Activated CD4-positive, alpha-beta T cell treated with anti-CD3 and anti-CD28 coated beads, Interleukin-2, Interleukin-6, amounts not matched to agents 100 ng/mL and 50 ng/mL, durations not matched to agents 16 hours and 8 hours (primary cell): ENCODE data around the gene SRM.
"Not testable (repeated sequence)": the region's sequence is repeated elsewhere in the genome, so short reads cannot be mapped to it uniquely, and the experiment has no call there.

Experiments
- DNase-seq: peaks from one replicate; pipeline ENCODE4 v3.0.0-alpha.2; 2020

Gene SRM

GRCh38 chr1:11044086-11044848 lies 15.6 kb downstream of the SRM start:
- no peak for DNase-seq

GRCh38 chr1:11042995-11043874 lies 16.6 kb downstream of the SRM start:
- DNase-seq: no peak

DNA sequence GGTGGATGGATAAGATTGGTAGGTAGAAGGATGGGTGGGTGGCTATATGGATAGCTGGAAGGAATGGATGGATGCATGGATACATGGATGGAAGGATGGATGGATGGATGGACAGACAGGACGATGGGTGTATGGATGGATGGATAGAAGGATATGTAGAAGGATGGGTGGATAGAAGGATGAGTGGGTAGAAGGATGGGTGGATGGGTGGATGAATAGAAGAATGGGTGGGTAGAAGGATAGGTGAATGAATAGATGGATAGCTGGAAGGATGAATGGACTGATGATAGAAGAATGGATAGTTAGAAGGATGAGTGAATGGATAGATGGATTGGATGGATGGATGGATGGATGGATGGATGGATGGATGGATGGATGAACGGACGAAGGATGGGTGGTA lies 17.8 kb downstream of the SRM start:
- no peak for DNase-seq

DNA sequence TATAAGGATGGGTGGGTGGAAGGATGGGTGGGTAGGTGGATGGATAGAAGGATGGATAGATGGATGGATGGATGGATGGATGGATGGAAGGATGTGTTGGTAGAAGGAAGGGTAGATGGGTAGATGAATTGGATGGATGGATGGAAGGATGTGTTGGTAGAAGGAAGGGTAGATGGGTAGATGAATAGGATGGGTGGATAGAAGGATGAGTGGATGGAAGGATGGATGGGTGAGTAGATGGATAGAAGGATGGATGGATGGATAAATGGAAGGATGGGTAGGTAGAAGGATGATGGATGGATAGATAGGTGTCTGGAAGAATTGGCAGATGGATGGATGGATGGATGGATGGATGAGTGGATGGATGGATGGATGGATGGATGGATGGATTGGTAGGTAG lies 18.8 kb downstream of the SRM start:
- no peak for DNase-seq

DNA sequence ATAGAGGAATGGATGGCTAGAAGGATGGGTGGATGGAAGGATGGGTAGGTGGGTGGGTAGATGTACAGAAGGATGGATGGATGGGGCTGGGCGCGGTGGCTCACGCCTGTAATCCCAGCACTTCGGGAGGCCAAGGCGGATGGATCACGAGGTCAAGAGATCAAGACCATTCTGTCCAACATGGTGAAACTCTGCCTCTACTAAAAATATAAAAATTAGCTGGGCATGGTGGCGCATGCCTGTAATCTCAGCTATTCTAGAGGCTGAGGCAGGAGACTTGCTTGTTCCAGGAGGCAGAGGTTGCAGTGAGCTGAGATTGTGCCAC lies 19.8 kb downstream of the SRM start:
- DNase-seq: not testable (repeated sequence)

GRCh38 chr1:11039351-11040104 lies 20.3 kb downstream of the SRM start:
- DNase-seq: no peak

GRCh38 chr1:11037740-11038182 lies 22.1 kb downstream of the SRM start:
- DNase-seq: peak; percentile 93

DNA sequence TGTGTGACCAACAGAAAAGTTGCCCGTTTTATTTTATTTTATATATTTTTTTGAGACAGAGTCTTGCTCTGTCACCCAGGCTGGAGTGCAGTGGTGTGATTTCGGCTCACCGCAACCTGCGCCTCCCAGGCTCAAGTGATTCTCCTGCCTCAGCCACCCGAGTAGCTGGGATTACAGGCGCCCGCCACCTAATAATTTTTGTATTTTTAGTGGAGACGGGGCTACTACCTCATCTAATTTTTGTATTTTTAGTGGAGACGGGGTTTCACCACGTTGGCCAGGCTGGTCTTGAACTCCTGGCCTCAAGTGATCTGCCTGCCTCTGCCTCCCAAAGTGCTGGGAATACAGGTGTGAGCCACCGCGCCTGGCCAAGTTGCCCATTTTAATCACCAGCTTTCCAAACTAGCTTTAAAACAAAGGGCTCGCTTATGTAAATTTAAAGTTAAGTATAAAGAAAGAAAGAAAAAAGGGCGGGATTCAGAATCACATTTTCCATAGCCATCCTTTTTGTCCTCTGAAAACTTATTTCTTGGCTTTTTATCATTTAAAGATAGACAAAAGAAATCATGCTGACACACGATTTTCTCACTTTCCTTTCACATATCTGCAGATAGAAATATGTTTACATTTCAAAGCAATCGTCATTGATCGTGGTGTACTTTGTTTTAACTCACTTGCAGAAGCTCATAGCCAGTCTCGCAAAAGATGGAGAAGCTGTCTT lies 22.6 kb downstream of the SRM start:
- not testable (repeated sequence) for DNase-seq

DNA sequence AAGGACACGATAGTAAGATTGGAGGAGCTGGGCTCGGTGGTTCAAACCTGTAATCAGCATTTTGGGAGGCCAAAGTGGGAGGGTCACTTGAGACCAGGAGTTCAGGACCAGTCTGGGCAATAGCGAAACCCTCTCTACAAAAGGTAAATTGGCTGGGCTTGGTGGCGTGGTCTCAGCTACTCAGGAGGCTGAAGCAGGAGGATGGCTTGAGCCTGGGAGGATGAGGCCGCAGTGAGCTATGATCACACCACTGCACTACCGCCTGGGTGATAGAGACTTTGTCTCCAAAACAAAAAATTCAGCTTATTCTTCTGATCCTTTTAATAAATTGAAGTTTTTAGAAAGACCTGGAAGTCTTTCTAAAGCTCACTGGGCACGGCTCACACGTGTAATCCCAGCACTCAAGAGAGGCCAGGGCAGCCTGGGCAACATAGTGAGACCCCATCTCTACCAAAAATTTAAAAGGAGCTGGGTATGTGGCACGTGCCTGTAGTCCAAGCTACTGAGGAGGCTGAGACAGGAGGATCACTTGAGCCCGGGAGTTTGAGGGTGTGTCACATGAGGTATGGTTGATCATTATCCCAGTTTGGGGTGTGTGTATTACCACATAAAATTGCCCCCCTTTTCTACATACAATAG lies 28.1 kb downstream of the SRM start:
- no peak for DNase-seq

GRCh38 chr1:11030865-11031264 lies 29.0 kb downstream of the SRM start:
- DNase-seq: no peak

DNA sequence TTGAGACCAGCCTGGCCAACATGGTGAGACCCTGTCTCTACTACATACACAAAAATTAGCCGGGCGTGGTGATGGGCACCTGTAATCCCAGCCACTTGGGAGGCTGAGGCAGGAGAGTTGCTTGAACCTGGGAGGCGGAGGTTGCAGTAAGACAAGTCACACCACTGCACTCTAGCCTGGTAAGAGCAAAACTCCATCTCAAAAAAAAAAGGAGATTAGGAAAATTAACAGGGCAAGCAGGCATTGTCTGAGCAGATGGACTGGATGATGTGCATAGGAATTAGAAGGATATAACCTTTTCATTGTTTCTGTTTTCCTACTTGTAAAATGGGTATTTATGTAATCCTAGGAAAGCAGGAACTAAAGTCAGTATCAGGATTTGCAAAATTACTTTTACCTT lies 31.8 kb downstream of the SRM start:
- no peak for DNase-seq

GRCh38 chr1:11027316-11027715 lies 32.5 kb downstream of the SRM start:
- no peak for DNase-seq

DNA sequence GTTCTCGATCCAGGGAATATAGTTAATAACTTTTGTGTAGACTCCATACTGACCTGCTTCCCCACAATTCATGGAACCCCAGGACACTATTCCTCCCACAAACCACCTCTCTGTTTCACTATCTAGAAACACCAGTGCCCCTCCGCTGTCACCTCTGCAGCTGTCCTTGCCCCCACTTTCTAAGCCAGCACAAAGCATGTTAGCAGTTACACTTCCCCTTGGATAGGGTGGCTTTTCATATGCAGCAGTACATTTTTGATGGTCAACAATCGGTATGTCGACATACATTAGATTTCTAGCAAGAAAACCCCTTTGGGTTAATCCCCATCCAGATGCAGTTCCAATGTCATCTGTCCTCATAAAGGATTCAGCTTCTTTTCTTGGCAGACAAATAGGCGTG lies 32.9 kb downstream of the SRM start:
- no peak for DNase-seq

GRCh38 chr1:11026052-11026451 lies 33.8 kb downstream of the SRM start:
- DNase-seq: no peak

- no peak for DNase-seq
These were observed 34.2 kb downstream of the SRM start for GRCh38 chr1:11025618-11026017.

GRCh38 chr1:11024874-11025203 lies 35.0 kb downstream of the SRM start:
- DNase-seq: no peak

GRCh38 chr1:11024154-11024873 lies 35.5 kb downstream of the SRM start:
- no peak for DNase-seq

GRCh38 chr1:11023201-11023600 lies 36.6 kb downstream of the SRM start:
- DNase-seq: no peak

GRCh38 chr1:11019971-11020370 lies 39.8 kb downstream of the SRM start:
- DNase-seq: no peak

- not testable (repeated sequence) for DNase-seq
These were observed 40.5 kb downstream of the SRM start for GRCh38 chr1:11019358-11019757.

DNA sequence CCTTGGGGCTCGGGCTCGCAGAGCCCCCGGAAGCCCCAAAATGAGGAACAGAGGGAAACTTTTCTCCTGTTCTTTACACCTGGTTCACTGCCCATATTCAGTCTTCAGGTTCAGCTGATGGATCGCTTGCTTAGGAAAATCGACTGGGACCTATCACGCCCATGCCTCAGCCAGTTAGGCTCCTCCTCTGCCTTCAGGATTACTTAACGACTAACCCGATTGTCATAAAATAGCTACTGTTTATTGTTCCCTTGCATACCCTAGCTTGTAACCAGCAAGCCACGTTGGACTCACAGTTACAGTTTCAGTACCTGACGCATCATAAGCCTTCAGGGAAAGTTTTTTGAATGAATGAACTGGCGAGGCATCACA lies 46.7 kb downstream of the SRM start:
- no peak for DNase-seq
